Measurements from ENCODE around the gene DENND4C.

GRCh38 chr9:19288081-19288480 lies 57.6 kb downstream of the DENND4C start:
- no peak for TF ChIP-seq POLR2A (IDR thresholded peaks at IDR 0.05; ENCODE audit: low read depth, low read length)
- TF ChIP-seq TAF1 (IDR thresholded peaks at IDR 0.05; ENCODE audit: low read depth, low read length) = no peak
- TF ChIP-seq POLR2AphosphoS5 (IDR thresholded peaks at IDR 0.05; ENCODE audit: low read depth, low read length) = no peak
- no peak for TF ChIP-seq PAX5 (IDR thresholded peaks at IDR 0.05; ENCODE audit: insufficient read depth, low read length, severe bottlenecking)
- TF ChIP-seq SPI1 (IDR thresholded peaks at IDR 0.05; ENCODE audit: low read depth, low read length) = no peak
- no peak for TF ChIP-seq POU2F2 (IDR thresholded peaks at IDR 0.05; ENCODE audit: low read depth, low read length)
